Right lobe of liver (tissue), 4 donors: Measurements from ENCODE around the gene USP44.

Experiments
- POLR2A ChIP-seq: fragments of 450-650 bp; IDR thresholded peaks from one replicate; pipeline ENCODE4 v1.6.1; 2017; ENCODE audit warnings: antibody characterized with exemption, mild to moderate bottlenecking
- TF ChIP-seq, protein P1 (sequence below), 4 donors: fragments of 200-600 bp in 3 of 4; fragments of 450-650 bp in 1 of 4; IDR thresholded peaks; one replicate each; pipeline versions ENCODE4 v1.5.1 to v1.8.0; 2016 to 2022; ENCODE audit warnings: antibody characterized with exemption in 4 of 4, mild to moderate bottlenecking in 2 of 4
- donor health status: DM: no; HTN: no; CAD: no.
- donor health status: DM: no; HTN: no; CAD: no.
- donor health status: DM: no; HTN: yes; CAD: no.

DNA sequence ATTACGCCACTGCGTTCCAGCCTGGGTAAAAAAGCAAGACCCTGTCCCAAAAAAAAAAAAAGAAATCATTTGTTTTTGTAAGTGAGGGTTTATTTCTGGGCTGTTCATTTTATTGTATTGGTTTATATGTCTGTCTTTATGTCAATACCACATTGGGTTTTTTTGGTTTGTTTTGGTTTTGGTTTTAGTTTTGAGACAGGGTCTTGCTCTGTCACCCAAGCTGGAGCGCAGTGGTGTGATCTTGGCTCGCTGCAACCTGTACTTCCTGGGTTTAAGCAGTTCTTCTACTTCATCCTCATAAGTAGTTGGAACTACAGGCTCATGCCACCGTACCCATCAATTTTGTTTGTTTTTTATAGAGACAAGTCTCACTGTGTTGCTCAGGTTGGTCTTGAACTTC is 52.3 kb downstream of the USP44 start:
- no peak for TF ChIP-seq POLR2A
- TF ChIP-seq, protein P1, sequence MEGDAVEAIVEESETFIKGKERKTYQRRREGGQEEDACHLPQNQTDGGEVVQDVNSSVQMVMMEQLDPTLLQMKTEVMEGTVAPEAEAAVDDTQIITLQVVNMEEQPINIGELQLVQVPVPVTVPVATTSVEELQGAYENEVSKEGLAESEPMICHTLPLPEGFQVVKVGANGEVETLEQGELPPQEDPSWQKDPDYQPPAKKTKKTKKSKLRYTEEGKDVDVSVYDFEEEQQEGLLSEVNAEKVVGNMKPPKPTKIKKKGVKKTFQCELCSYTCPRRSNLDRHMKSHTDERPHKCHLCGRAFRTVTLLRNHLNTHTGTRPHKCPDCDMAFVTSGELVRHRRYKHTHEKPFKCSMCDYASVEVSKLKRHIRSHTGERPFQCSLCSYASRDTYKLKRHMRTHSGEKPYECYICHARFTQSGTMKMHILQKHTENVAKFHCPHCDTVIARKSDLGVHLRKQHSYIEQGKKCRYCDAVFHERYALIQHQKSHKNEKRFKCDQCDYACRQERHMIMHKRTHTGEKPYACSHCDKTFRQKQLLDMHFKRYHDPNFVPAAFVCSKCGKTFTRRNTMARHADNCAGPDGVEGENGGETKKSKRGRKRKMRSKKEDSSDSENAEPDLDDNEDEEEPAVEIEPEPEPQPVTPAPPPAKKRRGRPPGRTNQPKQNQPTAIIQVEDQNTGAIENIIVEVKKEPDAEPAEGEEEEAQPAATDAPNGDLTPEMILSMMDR (IDR thresholded peaks at IDR 0.05) = no peak
